Urinary bladder (tissue), 4 donors: ENCODE measurements around the gene DPP6. TPM values are rescaled to one million over a fixed set of nuclear protein-coding genes. Genes with fewer than 3 reads are reported as not detected.
A peak's percentile ranks its signal among the peaks of the same experiment; 100 is the strongest.

Experiments
- DNase-seq: peaks from one replicate; pipeline ENCODE4 v3.0.0-alpha.2; 2015; ENCODE audit errors: extremely low spot score
- H3K27ac ChIP-seq: one replicate; pipeline ENCODE4 v1.5.1; 2013; ENCODE audit warnings: low read depth, mild to moderate bottlenecking, moderate library complexity
- H3K36me3 ChIP-seq: one replicate; pipeline ENCODE4 v1.6.1; 2013; ENCODE audit warnings: mild to moderate bottlenecking, moderate library complexity; ENCODE audit not compliant: insufficient read depth
- H3K4me1 ChIP-seq: one replicate; pipeline ENCODE4 v1.6.1; 2013; ENCODE audit warnings: mild to moderate bottlenecking, moderate library complexity; ENCODE audit not compliant: insufficient read depth
- H3K4me3 ChIP-seq: one replicate; pipeline ENCODE4 v1.5.1; 2013; ENCODE audit warnings: low read depth, low read length
- WGBS: extraction: QIAGEN DNeasy Blood & Tissue Kit; methylation state at CpG from one replicate; pipeline ENCODE4 v1.1.7; 2013; 5-methylcytosine and 5-hydroxymethylcytosine counted together
- polyA plus RNA-seq: library from polyadenylated mRNA; stranded (reverse); fragments of 200-250 nt; gene quantifications from one replicate; pipeline ENCODE4 v1.2.3, GENCODE V29; 2013
- total RNA-seq: library from RNA; depleted of rRNA; stranded (reverse); fragments of >200 nt; gene quantifications from one replicate; pipeline ENCODE4 v1.2.3, GENCODE V29; 2014
- donor health status: healthy with polysubstance abuse.
- donor health status: healthy.

The DPP6 gene
- total and polyA plus RNA-seq, 2 donors = 1.2 to 2.4 TPM

GRCh38 chr7:154419344-154419743 lies 367.1 kb downstream of the DPP6 start:
- Histone ChIP-seq H3K4me1 (no peaks in the 10 kb centered on the region), H3K4me3 (no peak overlapping the region), H3K36me3 (no peaks in the 10 kb centered on the region), H3K27ac (no peak overlapping the region)
- DNase-seq = no peak
- 66% methylated on average over 10 of the region's 10 CpGs for WGBS

DNA sequence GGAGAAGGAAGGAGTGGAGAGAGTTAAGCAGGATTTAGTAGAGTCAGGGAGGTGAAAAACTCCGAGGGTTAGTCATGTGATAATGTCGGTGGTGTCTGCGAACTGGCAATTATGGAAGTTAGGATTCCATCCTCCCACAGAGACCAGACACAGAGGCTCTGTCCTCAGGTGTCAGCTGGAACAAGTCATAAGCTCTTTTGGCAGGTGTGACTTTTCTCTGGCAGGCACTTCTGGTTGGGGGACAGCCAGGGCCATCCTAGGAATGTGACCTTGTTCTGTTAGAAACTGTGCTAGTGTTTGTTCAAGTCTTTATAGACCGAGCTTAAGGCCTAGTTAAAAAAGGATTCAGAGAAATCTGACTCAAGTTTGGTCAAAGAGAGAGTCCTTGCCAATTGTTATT lies 371.0 kb downstream of the DPP6 start:
- 21% methylated on average over 4 of the region's 4 CpGs for WGBS
- no peak overlapping the region for H3K4me3 ChIP-seq
- H3K27ac ChIP-seq = no peak overlapping the region
- DNase-seq = peak; percentile 20
- no peaks in the 10 kb centered on the region for H3K4me1 ChIP-seq
- no peaks in the 10 kb centered on the region for H3K36me3 ChIP-seq

DNA sequence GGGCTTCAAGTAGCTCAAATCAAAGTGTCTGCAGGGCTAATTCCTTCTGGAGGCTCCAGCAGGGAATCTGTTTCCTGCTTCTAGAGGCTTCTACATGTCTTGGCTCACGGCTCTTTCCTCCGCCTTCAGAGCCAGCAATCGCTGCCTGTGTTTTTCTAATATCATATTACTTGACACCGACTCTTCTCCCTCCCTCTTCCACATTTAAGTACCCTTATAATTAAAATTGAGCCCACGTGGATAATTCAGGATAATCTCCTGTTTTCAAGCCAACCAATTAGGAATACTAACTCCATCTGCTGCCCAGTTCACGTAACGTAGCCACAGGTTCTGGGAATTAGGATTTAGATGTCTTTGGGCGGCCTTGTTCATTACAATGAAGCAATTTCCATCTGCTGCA lies 372.2 kb downstream of the DPP6 start:
- no peak overlapping the region for H3K4me3 ChIP-seq
- 52% methylated on average over 8 of the region's 8 CpGs for WGBS
- H3K36me3 ChIP-seq = no peaks in the 10 kb centered on the region
- no peaks in the 10 kb centered on the region for H3K4me1 ChIP-seq
- no peak overlapping the region for H3K27ac ChIP-seq
- DNase-seq = no peak

- no peak overlapping the region for H3K27ac ChIP-seq
- no peak for DNase-seq
- H3K4me1 ChIP-seq = no peaks in the 10 kb centered on the region
- no peak overlapping the region for H3K4me3 ChIP-seq
- 76% methylated on average over 2 of the region's 2 CpGs for WGBS
- H3K36me3 ChIP-seq = no peaks in the 10 kb centered on the region
Measured at GRCh38 chr7:154425271-154425670, 373.1 kb downstream of the DPP6 start.

DNA sequence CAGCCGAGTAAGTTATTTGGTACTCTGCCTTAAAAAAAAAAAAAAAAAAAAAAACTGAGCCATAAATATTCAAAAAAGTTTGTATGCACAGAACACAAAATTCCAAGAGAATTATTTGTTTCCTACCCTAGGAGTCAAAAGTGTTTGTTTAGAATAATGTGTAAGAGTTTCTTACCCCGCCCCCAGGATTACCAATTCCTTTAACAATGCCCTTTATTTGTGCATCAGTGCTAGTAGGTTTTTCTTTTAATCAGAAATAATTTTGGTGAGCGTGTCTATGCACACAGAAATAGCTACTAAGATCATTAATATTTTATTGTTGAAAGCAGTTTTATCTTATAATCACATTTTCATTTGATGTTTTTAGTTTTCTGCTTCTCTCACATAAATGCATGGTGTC lies 374.6 kb downstream of the DPP6 start:
- Histone ChIP-seq H3K36me3 (no peaks in the 10 kb centered on the region), H3K27ac (no peak overlapping the region), H3K4me1 (no peaks in the 10 kb centered on the region), H3K4me3 (no peak overlapping the region)
- WGBS = 91% methylated on average over 3 of the region's 3 CpGs
- DNase-seq = no peak

DNA sequence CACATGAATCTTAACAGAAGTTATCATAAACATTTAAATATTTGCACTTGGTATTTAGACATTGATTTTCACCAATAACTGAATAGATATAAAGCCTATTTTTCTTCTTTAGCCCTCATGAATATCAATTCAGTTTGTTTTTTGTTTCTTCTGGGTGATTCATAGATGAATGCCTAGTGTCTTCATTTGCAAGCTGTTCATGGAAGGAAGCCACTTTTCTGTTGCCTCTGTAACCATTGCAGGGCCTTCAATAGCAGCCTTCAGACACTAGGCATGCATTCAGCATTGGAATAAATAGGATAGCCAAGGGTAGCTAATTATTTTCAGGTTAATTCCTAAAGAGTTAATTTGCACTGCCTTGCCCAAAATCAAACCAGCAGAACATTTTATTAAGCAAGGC lies 375.3 kb downstream of the DPP6 start:
- DNase-seq = no peak
- Histone ChIP-seq H3K27ac (no peak overlapping the region), H3K36me3 (no peaks in the 10 kb centered on the region), H3K4me1 (no peaks in the 10 kb centered on the region), H3K4me3 (no peak overlapping the region)

DNA sequence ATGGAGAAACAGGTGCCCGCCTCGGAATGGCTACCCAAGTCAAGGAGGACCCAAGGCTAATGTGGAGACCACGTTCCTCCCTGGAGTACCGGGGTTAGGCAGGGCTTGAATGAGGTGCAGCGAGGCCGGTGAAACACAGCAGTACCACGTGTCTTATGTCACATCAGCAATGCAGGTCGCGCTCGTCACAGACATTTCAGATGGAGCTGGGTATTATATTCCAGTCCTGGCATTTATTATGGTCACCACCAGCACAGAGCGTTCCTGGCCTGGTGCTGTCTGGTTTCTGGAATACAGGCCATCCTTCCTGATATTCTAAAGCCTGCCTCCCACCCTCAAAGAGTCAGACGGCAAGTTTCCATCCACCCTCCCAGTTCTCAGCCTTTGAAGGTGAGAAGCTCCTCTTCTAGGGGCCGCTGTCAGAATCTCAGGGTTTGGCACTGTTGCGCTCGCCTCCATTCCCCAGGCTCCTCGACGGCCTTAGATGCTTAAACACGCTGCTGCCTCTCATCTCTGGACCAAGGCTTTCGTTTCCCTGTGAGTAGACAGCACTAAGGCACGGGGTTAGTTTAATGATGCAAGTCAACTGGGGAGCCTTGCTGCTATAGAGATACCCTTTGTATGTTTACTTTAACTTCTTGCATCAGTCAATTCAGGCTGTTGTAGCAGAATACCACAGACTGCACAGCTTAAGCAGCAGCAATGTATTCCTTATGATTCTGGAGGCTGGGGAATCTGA lies 377.6 kb downstream of the DPP6 start:
- Histone ChIP-seq H3K36me3 (no peaks in the 10 kb centered on the region), H3K4me3 (no peak overlapping the region), H3K4me1 (no peaks in the 10 kb centered on the region), H3K27ac (no peak overlapping the region)
- no peak for DNase-seq
- WGBS = 85% methylated on average over 20 of the region's 20 CpGs

- no peaks in the 10 kb centered on the region for H3K4me1 ChIP-seq
- WGBS = 88% methylated on average over 9 of the region's 9 CpGs
- no peak overlapping the region for H3K4me3 ChIP-seq
- no peak for DNase-seq
- no peaks in the 10 kb centered on the region for H3K36me3 ChIP-seq
- no peak overlapping the region for H3K27ac ChIP-seq
Measured at GRCh38 chr7:154430640-154431039, 378.4 kb downstream of the DPP6 start.

DNA sequence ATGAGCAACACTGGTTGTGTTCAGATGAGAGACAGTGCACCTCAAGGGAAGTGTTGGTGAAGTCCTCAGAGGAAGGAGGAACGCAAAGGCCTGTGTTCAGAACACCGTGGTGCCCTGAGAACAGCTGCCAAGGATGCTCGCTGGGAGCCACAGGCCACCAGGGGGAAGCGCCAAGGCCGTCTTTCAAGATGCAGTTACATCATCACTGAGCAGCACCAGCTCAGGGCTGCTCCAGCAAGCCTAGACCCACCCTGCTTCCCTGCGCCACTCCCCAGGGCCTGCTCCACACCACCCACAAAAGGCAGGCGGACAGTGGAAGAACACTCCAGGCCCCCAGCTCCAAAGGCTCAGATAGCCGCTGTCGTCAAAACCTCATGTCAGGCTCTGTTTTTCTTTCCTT lies 378.8 kb downstream of the DPP6 start:
- H3K36me3 ChIP-seq = no peaks in the 10 kb centered on the region
- DNase-seq = no peak
- 91% methylated on average over 9 of the region's 9 CpGs for WGBS

DNA sequence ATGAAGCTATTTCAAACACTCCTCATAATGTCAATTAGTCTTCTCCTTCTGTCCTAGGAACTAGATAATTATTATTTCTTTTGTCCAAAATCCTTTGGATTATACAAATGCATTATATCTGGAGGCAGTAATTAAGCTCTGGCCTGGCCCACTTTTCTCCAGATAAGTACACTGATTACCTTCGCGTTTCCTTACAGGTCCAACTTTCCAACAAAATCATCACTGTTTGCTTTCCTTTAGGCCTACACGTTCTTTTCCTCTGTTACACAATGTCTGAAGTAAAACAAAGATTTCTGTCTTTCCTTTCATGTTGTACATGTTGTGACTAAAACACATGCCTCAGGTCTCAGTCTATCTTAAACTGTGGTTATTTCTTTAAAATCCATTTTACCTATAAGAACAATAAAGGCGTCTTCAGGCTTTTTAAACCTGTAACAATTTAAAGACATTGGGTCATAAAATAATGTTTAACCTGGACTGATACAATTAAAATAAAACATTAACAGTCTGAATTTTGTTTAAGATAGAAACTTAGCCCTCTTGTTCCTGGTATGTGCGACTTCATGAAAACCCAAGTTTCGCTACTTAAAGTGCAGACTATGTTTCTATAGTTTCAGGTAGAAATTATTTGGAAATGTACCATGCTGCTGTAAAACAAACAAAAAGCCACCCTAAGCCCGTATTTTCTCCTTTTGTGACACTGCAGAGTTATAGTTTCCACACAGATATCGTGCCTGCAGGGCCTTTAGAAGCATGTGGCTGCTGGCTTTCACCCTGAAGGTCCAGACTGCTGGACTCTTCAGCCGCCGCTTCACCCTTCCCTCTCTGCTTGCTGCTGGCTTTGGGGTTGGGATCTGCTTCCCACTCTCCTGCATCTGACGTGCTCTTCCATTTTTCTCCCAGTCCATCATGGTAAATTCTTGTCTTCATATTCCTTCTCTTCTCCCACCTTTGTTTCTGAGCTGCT lies 381.7 kb downstream of the DPP6 start:
- DNase-seq = no peak
- Histone ChIP-seq H3K36me3 (no peaks in the 10 kb centered on the region), H3K4me1 (no peaks in the 10 kb centered on the region), H3K4me3 (no peak overlapping the region), H3K27ac (no peak overlapping the region)
- 74% methylated on average over 11 of the region's 11 CpGs for WGBS

More for the DNA sequence above, 378.8 kb downstream of the DPP6 start:
- Histone ChIP-seq H3K4me3 (no peak overlapping the region), H3K4me1 (no peaks in the 10 kb centered on the region), H3K27ac (no peak overlapping the region)

GRCh38 chr7:154436560-154436959 lies 384.4 kb downstream of the DPP6 start:
- H3K27ac ChIP-seq = no peak overlapping the region
- 83% methylated on average over 4 of the region's 4 CpGs for WGBS

DNA sequence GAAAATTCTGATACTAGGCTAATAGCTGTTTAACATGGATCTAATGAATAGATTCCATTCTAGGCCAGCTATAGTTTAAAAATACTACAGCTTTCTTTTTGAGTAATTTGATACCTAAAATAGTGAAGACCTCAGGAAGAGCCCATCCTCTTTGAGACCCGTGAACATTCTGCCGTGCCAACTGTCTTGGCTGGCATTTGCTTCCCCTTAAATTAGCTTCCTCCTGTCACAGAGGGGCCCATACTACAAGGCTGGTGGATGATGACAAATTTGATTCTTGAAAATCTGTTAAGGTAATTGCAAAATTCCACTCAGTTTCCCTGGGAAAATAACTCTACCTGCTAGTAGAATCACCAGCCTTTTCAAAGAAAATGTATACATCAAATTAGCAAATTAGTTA lies 385.0 kb downstream of the DPP6 start:
- Histone ChIP-seq H3K27ac (no peak overlapping the region), H3K4me3 (no peak overlapping the region), H3K36me3 (no peaks in the 10 kb centered on the region), H3K4me1 (no peaks in the 10 kb centered on the region)
- 88% methylated on average over 2 of the region's 2 CpGs for WGBS
- DNase-seq = no peak

More at GRCh38 chr7:154436560-154436959, 384.4 kb downstream of the DPP6 start:
- DNase-seq = no peak
- Histone ChIP-seq H3K4me1 (no peaks in the 10 kb centered on the region), H3K4me3 (no peak overlapping the region), H3K36me3 (no peaks in the 10 kb centered on the region)

- Histone ChIP-seq H3K27ac (no peak overlapping the region), H3K4me3 (no peak overlapping the region), H3K4me1 (no peaks in the 10 kb centered on the region), H3K36me3 (no peaks in the 10 kb centered on the region)
- WGBS = 49% methylated on average over 7 of the region's 7 CpGs
- no peak for DNase-seq
Measured at GRCh38 chr7:154438571-154439367, 386.6 kb downstream of the DPP6 start.
